Measurements from ENCODE around the gene WNT7A. TPM values are rescaled to one million over a fixed set of nuclear protein-coding genes. Genes with fewer than 3 reads are reported as not detected.

The WNT7A gene
- total RNA-seq, 1 experiment from 2014 or later = not detected

GRCh38 chr3:13901935-13902584, 22.2 kb upstream of the WNT7A start:
- Mint-ChIP-seq H3K36me3 (ENCODE audit: insufficient read depth in 1 of 3, low read depth in 3 of 3) (peaks cover 0 to 11% (median 5%) of the 10 kb centered on the region in 3 experiments; a peak in 5 of 7 replicates), H3K9me3 (peaks cover 57 to 58% of the 10 kb centered on the region in 2 experiments), H3K4me1 (no peaks in the 10 kb centered on the region), H3K27ac (no peak overlapping the region), H3K27me3 (ENCODE audit: low read depth) (peaks cover 27% of the 10 kb centered on the region), H3K4me3 (no peak overlapping the region)
- H3K9ac ChIP-seq (ENCODE audit: extremely low read depth, insufficient read length, low read length) = no peak overlapping the region
- no peak overlapping the region for H2BK20ac ChIP-seq (ENCODE audit: low read depth, low read length, poor library complexity, severe bottlenecking)
- no peak overlapping the region for H2BK5ac ChIP-seq (ENCODE audit: insufficient read length, low read length)
- H3K79me1 ChIP-seq (ENCODE audit: insufficient read depth, low read depth, low read length, poor library complexity, severe bottlenecking) = no peaks in the 10 kb centered on the region
- no CpG with 5 or more reads among the region's 1 CpG for WGBS (ENCODE audit: extremely low coverage, insufficient read length, low lambda C conversion rate)
- no peak overlapping the region for H2BK15ac ChIP-seq (ENCODE audit: low read depth, low read length)
- H3K56ac ChIP-seq (ENCODE audit: insufficient read length, low read depth, low read length) = no peak overlapping the region
- H4K8ac ChIP-seq (replicated peaks; ENCODE audit: insufficient read length, low read depth, low read length) = no peak overlapping the region
- H3K4me1 ChIP-seq (ENCODE audit: insufficient read depth, low read length) = no peaks in the 10 kb centered on the region
- no peak overlapping the region for H2BK12ac ChIP-seq (ENCODE audit: insufficient read length, low read depth, low read length)
- H2AK5ac ChIP-seq (ENCODE audit: insufficient read length, low read length) = no peak overlapping the region
- H4K91ac ChIP-seq (ENCODE audit: insufficient read length, low read depth, low read length) = no peak overlapping the region
- no peak overlapping the region for H3K4ac ChIP-seq (ENCODE audit: low read depth, low read length)
- H3T11ph ChIP-seq (ENCODE audit: low read length) = no peak overlapping the region
- peaks cover 42% of the 10 kb centered on the region for H3K9me3 ChIP-seq (ENCODE audit: control insufficient read depth, low read depth, low read length)
- TF ChIP-seq, protein P1, sequence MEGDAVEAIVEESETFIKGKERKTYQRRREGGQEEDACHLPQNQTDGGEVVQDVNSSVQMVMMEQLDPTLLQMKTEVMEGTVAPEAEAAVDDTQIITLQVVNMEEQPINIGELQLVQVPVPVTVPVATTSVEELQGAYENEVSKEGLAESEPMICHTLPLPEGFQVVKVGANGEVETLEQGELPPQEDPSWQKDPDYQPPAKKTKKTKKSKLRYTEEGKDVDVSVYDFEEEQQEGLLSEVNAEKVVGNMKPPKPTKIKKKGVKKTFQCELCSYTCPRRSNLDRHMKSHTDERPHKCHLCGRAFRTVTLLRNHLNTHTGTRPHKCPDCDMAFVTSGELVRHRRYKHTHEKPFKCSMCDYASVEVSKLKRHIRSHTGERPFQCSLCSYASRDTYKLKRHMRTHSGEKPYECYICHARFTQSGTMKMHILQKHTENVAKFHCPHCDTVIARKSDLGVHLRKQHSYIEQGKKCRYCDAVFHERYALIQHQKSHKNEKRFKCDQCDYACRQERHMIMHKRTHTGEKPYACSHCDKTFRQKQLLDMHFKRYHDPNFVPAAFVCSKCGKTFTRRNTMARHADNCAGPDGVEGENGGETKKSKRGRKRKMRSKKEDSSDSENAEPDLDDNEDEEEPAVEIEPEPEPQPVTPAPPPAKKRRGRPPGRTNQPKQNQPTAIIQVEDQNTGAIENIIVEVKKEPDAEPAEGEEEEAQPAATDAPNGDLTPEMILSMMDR (conservative IDR thresholded peaks at IDR 0.05) = no peak
- H3K4me2 ChIP-seq (ENCODE audit: insufficient read depth, insufficient read length, low read length) = no peak overlapping the region
- H3K27ac ChIP-seq (ENCODE audit: insufficient read length, low read depth, low read length) = no peak overlapping the region
- H3K79me2 ChIP-seq (ENCODE audit: insufficient read depth, low read length) = no peaks in the 10 kb centered on the region
- no peak overlapping the region for H2AFZ ChIP-seq (ENCODE audit: low read length)
- H3K27me3 ChIP-seq (ENCODE audit: insufficient read depth, low read length) = no peaks in the 10 kb centered on the region
- H3K14ac ChIP-seq (ENCODE audit: insufficient read depth, low read length) = no peak overlapping the region
- H3K18ac ChIP-seq (ENCODE audit: insufficient read length, low read depth, low read length) = no peak overlapping the region
- no peak overlapping the region for H3K23ac ChIP-seq (ENCODE audit: insufficient read length, low read depth, low read length)
- no peak overlapping the region for H2BK120ac ChIP-seq (ENCODE audit: low read depth, low read length, poor library complexity, severe bottlenecking)
- H4K5ac ChIP-seq (ENCODE audit: insufficient read length, low read depth, low read length) = no peak overlapping the region
- DNase-seq = no peak
- H3K23me2 ChIP-seq (ENCODE audit: insufficient read length, low read depth, low read length, poor library complexity, severe bottlenecking) = no peaks in the 10 kb centered on the region
- no peaks in the 10 kb centered on the region for H4K20me1 ChIP-seq (ENCODE audit: control insufficient read depth, insufficient read depth, insufficient read length)

All from H9 (cell line).